Kidney (tissue), 14 donors: ENCODE measurements around the gene VSIG8. TPM values are rescaled to one million over a fixed set of nuclear protein-coding genes. Genes with fewer than 3 reads are reported as not detected.

Experiments used
- DNase-seq, 5 donors: peaks; one replicate each; pipeline ENCODE4 v3.0.0-alpha.2; 2013 to 2020
- FAIRE-seq: peaks from 2 replicates; lab custom pipeline; 2012; peaks lifted over from hg19 to GRCh38; lab: Jason Lieb, UNC
- H3K27ac ChIP-seq, 2 donors: one replicate each; pipeline ENCODE4 v1.7.0; 2013; ENCODE audit warnings: low read depth in 2 of 2, low read length in 2 of 2, inconsistent platforms in 1 of 2
- H3K27me3 ChIP-seq: one replicate; pipeline ENCODE4 v1.7.1; 2013; ENCODE audit warnings: low read length, inconsistent platforms; ENCODE audit not compliant: control insufficient read depth, insufficient read depth
- H3K36me3 ChIP-seq, 3 donors: one replicate each; pipeline versions ENCODE4 v1.7.0 to v1.7.1; 2013; ENCODE audit warnings: low read length in 3 of 3, control low read depth in 1 of 3, inconsistent platforms in 1 of 3; ENCODE audit not compliant: insufficient read depth in 3 of 3, control insufficient read depth in 2 of 3
- H3K4me1 ChIP-seq, 3 donors: one replicate each; pipeline versions ENCODE4 v1.7.0 to v1.7.1; 2013; ENCODE audit warnings: low read length in 3 of 3, inconsistent platforms in 1 of 3, low read depth in 1 of 3; ENCODE audit not compliant: control insufficient read depth in 2 of 3, insufficient read depth in 2 of 3
- H3K4me3 ChIP-seq, 3 donors: one replicate each; pipeline versions ENCODE4 v1.7.0 to v1.8.1; 2013; ENCODE audit warnings: low read length in 3 of 3, control low read depth in 1 of 3, inconsistent platforms in 1 of 3
- H3K9ac ChIP-seq, 3 donors: one replicate each; pipeline versions ENCODE4 v1.7.0 to v1.7.1; 2013; ENCODE audit warnings: low read length in 3 of 3, control low read depth in 1 of 3, inconsistent platforms in 1 of 3
- H3K9me3 ChIP-seq, 3 donors: one replicate each; pipeline versions ENCODE4 v1.7.0 to v1.7.1; 2013; ENCODE audit warnings: low read length in 3 of 3, control low read depth in 1 of 3, inconsistent platforms in 1 of 3; ENCODE audit not compliant: control insufficient read depth in 2 of 3, insufficient read depth in 1 of 3
- intact Hi-C: fragments of 100-400 bp; cut with DNase I; formaldehyde crosslinking; loops from one replicate; pipeline ENCODE4 v1.11.1; 2022
- polyA plus RNA-seq: library from polyadenylated mRNA; stranded (reverse); fragments of 350-450 nt; fragmentation: Illumina TruSeq; extraction: RNeasy Lipid Tissue Mini Kit (QIAGEN cat#74804); gene quantifications from one replicate; pipeline ENCODE4 v1.2.3, GENCODE V29; 2014; ENCODE audit warnings: low read depth, low replicate concordance; ENCODE audit not compliant: insufficient read depth
- total RNA-seq: library from RNA; stranded (reverse); fragmentation: NEBNext Ultra II Directional; extraction: Animal tissue kit (Norgen Biotek cat#: 25700); gene quantifications from one replicate; pipeline ENCODE4 v1.2.1, GENCODE V29; 2021
- TF ChIP-seq, protein P1 (sequence below): IDR thresholded peaks from 3 replicates; pipeline ENCODE4 v1.5.1; 2012; ENCODE audit warnings: mild to moderate bottlenecking, moderate library complexity, borderline replicate concordance; ENCODE audit not compliant: insufficient read depth; ENCODE audit errors: extremely low read depth
- donor health status: control.
- donor health status: control.
- donor health status: control.
- donor health status: control.
- donor health status: control.
- donor health status: DM: yes; HTN: yes; CAD: no.
- donor health status: Normal renal cell carcinoma (clear cell type).

The VSIG8 gene
- total and polyA plus RNA-seq, 2 donors from 2014 or later, result 8.1 TPM; not detected in 1

DNA sequence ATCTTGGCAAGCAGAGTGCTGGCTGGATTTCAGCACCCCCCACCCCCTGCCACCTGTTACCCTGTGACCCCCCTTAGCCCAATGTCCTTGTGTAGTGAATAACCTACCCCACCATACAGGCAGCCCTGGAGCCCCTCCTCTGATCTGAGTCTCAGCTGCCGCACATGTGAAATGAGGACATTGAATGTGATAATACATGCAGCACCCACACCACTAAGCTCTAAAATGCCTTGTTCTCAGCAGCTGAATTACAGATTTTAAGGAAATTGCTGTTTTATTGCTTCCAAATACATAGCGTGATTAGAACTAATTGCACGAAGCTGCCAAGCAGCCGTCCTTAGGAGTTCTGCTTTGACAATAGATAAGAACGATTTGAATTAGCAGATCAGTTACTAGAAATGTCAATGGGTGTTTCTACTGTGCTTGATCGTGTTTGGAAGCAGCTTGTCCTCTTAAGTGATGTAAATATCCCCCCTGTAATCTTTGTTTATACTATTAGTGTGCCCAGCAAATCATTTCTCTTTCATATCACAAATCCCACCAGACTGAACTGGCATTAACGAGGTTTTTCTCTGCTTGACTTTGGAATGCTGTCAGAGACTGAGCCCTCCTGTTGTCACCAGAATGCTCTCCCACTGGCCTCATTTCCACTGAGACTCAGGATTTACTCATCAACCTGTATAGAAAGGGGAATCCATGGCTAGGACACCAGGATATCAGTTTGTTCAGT is 30.9 kb downstream of the VSIG8 start:
- Histone ChIP-seq H3K9ac (no peak overlapping the region), H3K9me3 (no peaks in the 10 kb centered on the region), H3K4me3 (no peak overlapping the region), H3K27ac (no peak overlapping the region), H3K27me3 (no peaks in the 10 kb centered on the region), H3K4me1 (no peaks in the 10 kb centered on the region), H3K36me3 (no peaks in the 10 kb centered on the region)
- TF ChIP-seq, protein P1, sequence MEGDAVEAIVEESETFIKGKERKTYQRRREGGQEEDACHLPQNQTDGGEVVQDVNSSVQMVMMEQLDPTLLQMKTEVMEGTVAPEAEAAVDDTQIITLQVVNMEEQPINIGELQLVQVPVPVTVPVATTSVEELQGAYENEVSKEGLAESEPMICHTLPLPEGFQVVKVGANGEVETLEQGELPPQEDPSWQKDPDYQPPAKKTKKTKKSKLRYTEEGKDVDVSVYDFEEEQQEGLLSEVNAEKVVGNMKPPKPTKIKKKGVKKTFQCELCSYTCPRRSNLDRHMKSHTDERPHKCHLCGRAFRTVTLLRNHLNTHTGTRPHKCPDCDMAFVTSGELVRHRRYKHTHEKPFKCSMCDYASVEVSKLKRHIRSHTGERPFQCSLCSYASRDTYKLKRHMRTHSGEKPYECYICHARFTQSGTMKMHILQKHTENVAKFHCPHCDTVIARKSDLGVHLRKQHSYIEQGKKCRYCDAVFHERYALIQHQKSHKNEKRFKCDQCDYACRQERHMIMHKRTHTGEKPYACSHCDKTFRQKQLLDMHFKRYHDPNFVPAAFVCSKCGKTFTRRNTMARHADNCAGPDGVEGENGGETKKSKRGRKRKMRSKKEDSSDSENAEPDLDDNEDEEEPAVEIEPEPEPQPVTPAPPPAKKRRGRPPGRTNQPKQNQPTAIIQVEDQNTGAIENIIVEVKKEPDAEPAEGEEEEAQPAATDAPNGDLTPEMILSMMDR, result no peak
- FAIRE-seq, result no peak
- intact Hi-C loops, result no loop called here
- DNase-seq, result no peak

DNA sequence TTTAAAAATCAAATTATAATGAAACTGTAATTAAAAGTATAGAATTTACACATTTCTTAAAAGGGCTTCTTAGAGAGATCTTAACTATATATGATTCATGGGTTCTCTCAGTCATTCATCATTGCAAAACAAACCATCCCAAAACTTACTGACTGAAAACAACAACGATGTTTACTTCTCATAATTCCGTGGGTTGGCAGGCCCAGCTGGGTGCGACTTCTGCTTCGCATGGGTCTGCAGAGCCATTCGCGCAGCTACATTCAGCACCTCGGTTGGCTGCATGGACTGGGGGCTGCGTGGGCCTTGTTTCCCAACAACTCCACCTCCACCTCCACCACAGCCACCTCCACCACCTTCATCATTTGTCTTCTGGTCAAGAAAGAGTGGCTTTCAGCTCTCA is 31.7 kb downstream of the VSIG8 start:
- Histone ChIP-seq H3K36me3 (no peaks in the 10 kb centered on the region), H3K27me3 (no peaks in the 10 kb centered on the region), H3K4me3 (no peak overlapping the region), H3K27ac (no peak overlapping the region), H3K9ac (no peak overlapping the region), H3K4me1 (peaks cover 0 to 2% (median 0%) of the 10 kb centered on the region in 3 donors), H3K9me3 (no peaks in the 10 kb centered on the region)
- DNase-seq (no peak), FAIRE-seq (no peak)
- intact Hi-C loops, result no loop called here
- TF ChIP-seq, protein P1, result no peak

DNA sequence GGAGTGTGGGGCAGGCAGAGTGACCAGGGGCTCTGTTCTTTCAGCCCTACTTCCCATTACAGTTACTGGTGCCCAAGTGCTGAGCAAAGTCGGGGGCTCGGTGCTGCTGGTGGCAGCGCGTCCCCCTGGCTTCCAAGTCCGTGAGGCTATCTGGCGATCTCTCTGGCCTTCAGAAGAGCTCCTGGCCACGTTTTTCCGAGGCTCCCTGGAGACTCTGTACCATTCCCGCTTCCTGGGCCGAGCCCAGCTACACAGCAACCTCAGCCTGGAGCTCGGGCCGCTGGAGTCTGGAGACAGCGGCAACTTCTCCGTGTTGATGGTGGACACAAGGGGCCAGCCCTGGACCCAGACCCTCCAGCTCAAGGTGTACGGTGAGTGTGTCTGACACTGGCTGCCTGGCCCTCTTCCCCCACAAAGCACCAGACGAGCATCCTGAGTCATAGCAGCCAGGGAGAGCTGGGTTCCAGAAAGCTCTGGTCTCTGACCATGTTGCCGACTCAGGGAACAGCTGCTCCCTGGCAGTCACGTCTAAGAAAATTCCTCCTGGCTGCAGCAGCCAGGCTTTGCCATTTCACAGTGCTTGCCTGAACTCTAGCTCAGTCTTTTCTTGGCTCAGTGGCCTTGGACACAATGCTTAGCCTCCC is 32.5 kb downstream of the VSIG8 start:
- no peaks in the 10 kb centered on the region for H3K36me3 ChIP-seq
- TF ChIP-seq, protein P1, result no peak
- H3K4me3 ChIP-seq, result no peak overlapping the region
- FAIRE-seq (no peak), DNase-seq (peak in 1 of 5 donors; percentile 39)
- intact Hi-C loops, result no loop called here
- H3K9me3 ChIP-seq, result no peaks in the 10 kb centered on the region
- no peak overlapping the region for H3K9ac ChIP-seq
- H3K27me3 ChIP-seq, result no peaks in the 10 kb centered on the region
- peaks cover 0 to 2% (median 0%) of the 10 kb centered on the region in 3 donors for H3K4me1 ChIP-seq
- no peak overlapping the region for H3K27ac ChIP-seq
